Stimulated activated CD4-positive, alpha-beta T cell treated with anti-CD3 and anti-CD28 coated beads, Interleukin-4, amount 100 ng/mL, for 1 hour (primary cell): ENCODE measurements around the gene BATF2.
A peak's percentile ranks its signal among the peaks of the same experiment; 100 is the strongest.
"Not testable (repeated sequence)": the region's sequence is repeated elsewhere in the genome, so short reads cannot be mapped to it uniquely, and the experiment has no call there.

Experiments used
- DNase-seq: peaks from one replicate; pipeline ENCODE4 v3.0.0-alpha.2; 2020

The BATF2 gene, protein sequence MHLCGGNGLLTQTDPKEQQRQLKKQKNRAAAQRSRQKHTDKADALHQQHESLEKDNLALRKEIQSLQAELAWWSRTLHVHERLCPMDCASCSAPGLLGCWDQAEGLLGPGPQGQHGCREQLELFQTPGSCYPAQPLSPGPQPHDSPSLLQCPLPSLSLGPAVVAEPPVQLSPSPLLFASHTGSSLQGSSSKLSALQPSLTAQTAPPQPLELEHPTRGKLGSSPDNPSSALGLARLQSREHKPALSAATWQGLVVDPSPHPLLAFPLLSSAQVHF

GRCh38 chr11:64996710-64997380 lies at the start of gene BATF2:
TSS of gene BATF2 (minus strand) at chr11:64996971. CDS start at chr11:64996914, 57 bp downstream.
- DNase-seq: no peak

DNA sequence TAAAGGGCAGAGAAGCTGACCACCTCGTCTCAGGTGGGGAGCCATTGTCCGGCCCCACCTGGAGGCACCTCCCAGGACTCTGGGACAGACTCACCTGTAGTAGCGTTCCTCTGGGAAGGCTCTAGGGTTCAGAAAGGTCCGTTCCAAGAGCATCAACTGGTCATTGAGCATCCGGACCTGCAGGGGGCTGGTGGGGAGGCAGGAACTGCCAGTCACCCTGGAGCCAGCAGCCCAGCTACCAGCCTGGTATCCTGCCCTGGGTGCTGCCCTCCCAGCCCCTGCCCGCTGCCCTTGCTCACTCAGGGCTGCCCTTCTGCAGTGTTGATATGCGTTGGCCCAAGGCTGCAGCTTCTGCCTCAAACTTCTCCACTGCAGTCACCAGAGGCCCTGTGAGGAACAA lies 49.0 kb upstream of the BATF2 start:
- no peak for DNase-seq

GRCh38 chr11:65045061-65045460 lies 48.3 kb upstream of the BATF2 start:
- DNase-seq: no peak

- DNase-seq: no peak
Measured at GRCh38 chr11:65043881-65044501, 47.2 kb upstream of the BATF2 start.

DNA sequence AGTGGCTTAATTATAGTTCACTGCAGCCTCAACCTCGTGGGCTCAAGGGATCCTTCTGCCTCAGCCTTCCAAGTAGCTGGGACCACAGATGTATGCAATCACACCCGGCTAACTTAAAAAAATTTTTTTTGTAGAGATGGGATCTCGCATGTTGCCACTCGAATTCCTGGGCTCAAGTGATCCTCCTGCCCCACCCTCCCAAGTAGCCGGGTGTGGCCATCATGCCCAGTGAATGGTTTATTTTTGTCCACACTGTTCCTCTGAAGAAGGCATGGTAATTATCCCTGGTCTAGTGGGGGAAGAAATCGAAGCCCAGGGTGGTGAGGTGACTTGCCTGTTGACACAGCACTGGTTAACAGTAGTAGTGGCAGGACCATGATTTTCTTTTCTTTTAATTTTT lies 46.1 kb upstream of the BATF2 start:
- DNase-seq: no peak

DNA sequence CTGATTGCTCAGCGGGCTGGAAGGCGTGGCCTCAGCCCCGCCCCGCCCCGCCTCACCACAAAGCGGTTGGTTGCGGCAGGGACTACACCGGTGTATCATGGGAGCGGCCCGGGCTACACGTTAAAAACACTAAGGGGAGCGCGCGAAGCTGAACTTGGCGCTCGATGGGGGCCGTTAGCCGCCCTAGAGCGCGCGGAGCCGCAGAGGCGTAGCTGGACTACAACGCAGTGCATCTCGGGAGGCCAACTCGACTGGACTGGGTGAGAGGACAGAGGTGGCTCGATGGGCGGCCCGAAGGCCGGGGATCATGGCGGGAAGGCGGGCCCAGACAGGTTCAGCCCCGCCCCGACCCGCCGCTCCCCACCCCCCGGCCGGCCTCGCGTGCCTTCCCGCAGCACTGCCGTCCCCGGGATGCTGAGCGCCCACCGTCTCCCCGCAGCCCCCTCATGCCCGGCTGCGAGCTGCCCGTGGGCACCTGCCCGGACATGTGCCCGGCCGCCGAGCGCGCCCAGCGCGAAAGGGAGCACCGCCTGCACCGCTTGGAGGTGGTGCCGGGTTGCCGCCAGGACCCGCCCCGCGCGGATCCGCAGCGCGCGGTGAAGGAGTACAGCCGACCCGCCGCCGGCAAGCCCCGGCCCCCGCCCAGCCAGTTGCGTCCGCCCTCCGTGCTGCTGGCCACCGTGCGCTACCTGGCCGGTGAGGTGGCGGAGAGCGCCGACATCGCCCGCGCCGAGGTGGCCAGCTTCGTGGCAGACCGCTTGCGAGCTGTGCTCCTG lies 44.3 kb upstream of the BATF2 start, which contains the start of gene SAC3D1:
Gene SAC3D1 (plus strand): TSS at position 364 of the 776 bp plus-strand sequence. CDS start 83 bp downstream, at position 447.
- peak; percentile 85 for DNase-seq

DNA sequence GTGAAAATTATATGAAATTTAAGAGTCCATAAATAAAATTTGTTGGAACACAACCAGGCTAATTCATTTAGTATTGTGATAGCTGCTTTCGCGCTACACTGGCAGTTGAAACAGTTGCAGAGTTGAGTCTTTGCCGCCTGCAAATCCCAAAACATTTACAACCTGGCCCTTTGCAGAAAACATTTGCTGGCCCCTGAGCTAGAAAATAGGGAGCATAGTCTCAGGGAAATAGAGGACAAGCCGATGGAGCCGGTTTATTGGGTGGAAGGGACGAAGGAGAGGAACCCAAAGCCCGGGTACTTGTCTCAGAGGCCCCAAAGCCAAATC lies 43.7 kb upstream of the BATF2 start:
- no peak for DNase-seq

- DNase-seq: no peak
Measured at GRCh38 chr11:65036931-65037330, 40.2 kb upstream of the BATF2 start.

- DNase-seq: no peak
Measured at GRCh38 chr11:65035579-65035978, 38.8 kb upstream of the BATF2 start.

DNA sequence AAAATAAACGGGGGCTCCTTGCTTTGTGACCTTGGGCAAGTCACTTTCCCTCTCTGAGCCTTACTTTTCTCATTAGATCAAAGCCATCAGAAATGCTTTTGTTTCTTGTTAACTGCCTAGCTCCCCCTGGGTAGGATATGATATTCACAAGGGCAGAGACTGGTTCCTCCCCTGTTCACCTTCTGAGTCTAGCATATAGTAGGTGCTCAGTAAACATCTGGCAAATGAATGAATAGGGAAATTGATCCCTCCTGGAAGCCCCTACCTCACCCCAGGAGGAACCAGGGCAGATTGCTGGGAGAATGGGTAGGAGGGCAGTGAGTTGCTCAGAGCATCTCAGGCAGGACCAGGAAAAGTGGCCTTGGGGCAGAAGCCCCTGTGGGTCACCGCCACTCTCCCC lies 37.7 kb upstream of the BATF2 start:
- DNase-seq: no peak

DNA sequence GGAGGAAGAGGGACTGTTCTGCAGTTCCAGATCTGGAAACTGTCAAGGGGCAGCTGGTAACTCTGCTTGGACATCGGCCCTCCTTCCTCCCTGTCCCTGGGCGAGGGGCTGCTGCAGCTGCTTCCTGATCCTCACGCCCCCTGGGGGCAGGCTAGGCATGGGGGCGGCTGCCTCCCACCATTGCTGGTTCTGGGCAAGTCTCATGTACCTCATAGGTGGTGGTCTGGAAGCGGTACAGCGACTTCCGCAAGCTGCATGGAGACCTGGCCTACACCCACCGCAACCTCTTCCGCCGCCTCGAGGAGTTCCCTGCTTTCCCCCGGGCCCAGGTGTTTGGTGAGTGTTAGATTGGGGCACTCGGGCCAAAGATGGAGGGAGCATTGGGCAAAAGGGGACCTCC lies 35.4 kb upstream of the BATF2 start:
- no peak for DNase-seq

DNA sequence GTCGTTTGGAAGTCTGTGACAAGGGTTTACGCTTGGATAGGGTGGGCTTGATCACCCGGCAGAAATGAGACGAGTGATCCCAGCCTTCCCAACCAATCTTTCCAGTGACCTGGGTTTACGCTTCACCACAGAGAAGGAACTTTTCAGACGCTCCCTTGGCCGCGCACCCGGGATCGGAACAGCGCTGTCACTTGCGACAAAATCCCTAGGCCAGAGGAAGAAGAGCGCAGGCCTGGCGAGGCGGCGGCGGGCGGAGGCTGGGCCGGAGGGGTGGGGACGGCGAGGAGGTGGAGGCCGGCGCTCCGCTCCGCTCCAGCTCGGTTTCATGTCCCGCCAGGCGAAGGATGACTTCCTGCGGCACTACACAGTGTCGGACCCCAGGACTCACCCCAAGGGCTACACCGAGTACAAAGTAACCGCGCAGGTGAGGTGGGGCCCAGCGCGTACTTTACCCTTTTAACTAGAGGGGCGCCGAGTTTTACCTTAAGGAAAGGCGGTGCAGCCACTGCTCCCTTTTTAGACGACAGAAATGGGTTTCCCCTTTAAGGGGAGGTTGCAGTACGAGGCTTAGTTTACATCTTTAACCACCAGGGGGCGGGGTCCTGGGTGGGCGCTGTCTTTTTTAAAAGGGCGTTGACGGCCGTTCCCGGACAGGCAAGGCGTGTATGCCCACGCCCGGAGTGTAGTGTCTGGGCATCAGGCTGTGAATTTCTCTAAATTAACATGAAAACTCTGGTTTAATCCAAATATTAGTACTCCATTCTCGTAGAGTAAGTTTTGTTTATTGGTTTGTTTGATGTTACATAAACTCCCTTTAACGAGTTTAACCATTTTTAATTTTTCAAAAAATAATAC lies 30.7 kb upstream of the BATF2 start, which contains the start of gene SNX15:
Gene SNX15 (plus strand): TSS at position 227 of the 855 bp plus-strand sequence. CDS start 99 bp downstream, at position 326.
- peak; percentile 82 for DNase-seq

- no peak for DNase-seq
Measured at GRCh38 chr11:65026810-65027209, 30.0 kb upstream of the BATF2 start.

DNA sequence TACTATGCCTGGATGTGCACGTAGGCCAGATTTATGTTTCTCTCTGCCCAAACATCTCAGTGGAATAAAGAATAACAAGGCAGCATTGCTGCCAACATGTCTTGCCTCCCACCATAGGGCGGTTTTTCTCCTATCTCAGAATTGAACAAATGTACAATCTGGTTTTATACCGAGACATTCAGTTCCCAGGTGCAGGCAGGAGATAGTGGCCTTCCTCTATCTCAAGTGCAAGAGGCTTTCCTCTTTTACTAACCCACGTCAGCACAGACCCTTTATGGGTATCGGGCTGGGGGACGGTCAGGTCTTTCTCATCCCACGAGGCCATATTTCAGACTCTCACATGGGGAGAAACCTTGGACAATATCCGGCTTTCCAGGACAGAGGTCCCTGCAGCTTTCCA lies 26.7 kb upstream of the BATF2 start:
- not testable (repeated sequence) for DNase-seq

DNA sequence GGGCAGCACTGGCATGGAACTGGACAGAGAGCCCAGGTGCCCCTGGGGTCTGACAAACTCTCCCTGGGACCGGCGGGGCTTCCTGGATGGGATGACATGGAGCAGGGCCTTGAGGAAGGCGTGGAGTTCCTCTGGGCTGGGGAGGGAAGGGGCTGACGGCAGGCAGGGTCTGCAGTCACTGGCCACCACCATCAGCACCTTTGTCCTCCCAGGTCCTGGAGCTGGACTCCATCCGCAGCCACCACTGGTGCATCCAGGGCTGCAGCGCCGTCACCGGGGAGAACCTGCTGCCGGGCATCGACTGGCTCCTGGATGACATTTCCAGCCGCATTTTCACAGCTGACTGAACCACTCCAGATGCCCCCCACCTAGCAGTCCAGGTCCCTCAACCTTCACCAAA lies 24.7 kb upstream of the BATF2 start:
- no peak for DNase-seq

DNA sequence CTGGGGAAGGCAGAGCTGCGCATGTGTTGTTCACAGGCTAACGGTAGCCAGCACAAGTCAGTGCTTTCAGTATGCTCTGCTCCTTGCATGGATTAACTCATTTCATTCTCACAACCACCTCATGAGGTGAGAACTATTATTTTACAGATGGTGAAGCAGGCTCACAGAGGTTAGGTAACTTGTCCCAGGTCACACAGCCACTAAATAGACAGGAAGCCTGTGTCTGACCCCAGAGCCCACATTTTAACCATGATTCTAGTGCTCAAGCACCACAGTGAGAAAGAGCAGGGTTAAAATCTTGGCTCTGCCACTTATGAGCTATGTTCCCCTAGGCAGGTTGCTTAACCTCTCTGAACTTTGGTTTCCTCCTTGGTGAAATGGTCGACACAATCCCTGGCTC lies 24.2 kb upstream of the BATF2 start:
- DNase-seq: no peak

DNA sequence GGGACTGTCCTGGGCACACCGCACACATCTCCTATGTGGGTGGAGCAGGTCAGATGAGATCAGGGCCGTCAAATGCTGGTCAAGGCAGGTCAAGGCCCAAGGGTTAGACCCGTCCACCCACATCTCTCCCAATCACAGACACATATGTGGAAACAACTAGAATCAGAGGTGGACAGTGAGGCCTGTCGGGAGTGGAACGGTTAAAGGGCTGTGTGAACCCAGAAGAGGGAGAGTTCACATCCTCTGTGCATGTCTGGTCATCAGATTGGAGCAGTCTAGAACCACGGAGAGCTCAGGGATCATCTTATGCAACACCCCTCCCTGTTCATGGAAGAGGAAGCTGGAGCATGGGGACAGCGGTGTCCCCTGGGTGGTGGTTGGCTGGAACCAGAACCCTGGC lies 23.1 kb upstream of the BATF2 start:
- no peak for DNase-seq

DNA sequence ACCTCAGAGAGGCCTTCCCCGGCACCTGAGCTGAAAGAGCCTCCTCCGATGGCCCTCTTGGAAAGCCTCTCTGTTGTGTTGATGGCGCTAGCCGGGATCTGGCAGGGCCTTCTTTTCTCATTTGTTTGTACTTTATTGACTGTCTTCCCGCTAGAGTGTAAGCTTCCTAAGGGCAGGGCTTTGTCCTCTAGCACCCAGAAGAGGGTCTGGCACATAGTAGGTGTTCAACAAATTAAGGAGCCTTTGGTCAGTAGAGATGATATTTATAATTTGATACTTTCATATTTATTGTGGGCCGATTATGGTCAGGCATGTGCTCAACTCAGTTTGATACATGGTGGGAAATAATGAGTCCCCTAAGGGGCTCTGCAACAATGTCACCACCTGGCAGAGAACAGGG lies 21.2 kb upstream of the BATF2 start:
- no peak for DNase-seq

- DNase-seq: no peak
Measured at GRCh38 chr11:65016705-65017104, 19.9 kb upstream of the BATF2 start.

DNA sequence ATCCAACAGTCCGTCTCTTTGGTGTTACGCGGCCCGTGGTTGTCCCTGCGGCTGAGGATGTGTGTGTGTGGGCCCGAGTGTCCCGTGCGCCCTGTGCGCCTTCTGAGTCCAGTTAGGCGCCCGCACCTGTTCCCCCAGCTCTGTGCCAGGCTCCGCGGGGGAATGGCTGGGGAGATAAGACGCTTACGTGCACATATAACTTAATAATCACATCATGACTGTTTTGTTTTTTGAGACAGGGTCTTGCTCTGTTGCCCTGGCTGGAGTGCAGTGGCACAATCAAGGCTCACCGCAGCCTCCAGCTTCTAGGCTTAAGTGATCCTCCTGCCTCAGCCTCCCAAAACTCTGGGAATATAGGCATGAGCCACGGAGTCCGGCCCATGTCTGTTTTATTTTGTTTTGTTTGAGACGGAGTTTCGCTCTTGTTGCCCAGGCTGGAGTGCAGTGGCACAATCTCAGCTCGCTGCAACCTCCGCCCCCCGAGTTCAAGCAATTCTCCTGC lies 18.0 kb upstream of the BATF2 start:
- DNase-seq: no peak

- DNase-seq: peak; percentile 87
Measured at GRCh38 chr11:65013888-65014725, 17.3 kb upstream of the BATF2 start, which contains the start of gene ARL2. TSS of gene ARL2 (plus strand) at chr11:65014160. CDS start at chr11:65014208, 48 bp downstream.
